ENCODE measurements around the gene ITPR1.

Gene ITPR1

DNA sequence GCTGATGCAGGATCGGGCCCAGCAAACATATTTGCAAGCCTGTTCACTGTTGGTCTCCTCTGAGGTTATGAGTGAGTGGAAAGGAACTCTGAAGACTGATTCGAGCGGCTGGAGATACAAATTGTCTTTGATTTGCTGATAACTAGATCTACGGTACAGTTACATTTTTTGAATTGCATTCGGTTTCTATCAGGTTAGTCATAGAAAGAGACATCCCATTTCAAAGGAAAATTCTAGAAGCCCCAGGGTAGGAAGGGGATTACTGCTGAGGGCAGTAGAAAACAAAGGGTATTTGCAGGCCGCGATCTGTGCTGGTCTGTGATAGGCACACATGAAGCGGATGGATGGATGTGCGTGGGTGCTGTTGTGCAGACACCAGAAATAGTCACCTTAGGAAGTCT lies 228.4 kb downstream of the ITPR1 start:
- no peak overlapping the region for H3K4me3 ChIP-seq (ENCODE audit: low read depth, low read length)
- DNase-seq (ENCODE audit: low read depth, low spot score): peak; percentile 94
- in situ Hi-C loops (cut with HindIII; ENCODE audit: low sequenced_read_pairs): loop anchor here (25.0 kb wide), 1 partner anchor 266 kb away; the partner anchor contains the start of gene BHLHE40
- TF ChIP-seq, protein P1, sequence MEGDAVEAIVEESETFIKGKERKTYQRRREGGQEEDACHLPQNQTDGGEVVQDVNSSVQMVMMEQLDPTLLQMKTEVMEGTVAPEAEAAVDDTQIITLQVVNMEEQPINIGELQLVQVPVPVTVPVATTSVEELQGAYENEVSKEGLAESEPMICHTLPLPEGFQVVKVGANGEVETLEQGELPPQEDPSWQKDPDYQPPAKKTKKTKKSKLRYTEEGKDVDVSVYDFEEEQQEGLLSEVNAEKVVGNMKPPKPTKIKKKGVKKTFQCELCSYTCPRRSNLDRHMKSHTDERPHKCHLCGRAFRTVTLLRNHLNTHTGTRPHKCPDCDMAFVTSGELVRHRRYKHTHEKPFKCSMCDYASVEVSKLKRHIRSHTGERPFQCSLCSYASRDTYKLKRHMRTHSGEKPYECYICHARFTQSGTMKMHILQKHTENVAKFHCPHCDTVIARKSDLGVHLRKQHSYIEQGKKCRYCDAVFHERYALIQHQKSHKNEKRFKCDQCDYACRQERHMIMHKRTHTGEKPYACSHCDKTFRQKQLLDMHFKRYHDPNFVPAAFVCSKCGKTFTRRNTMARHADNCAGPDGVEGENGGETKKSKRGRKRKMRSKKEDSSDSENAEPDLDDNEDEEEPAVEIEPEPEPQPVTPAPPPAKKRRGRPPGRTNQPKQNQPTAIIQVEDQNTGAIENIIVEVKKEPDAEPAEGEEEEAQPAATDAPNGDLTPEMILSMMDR (IDR thresholded peaks at IDR 0.05; ENCODE audit: low read depth, low read length): no peak

DNA sequence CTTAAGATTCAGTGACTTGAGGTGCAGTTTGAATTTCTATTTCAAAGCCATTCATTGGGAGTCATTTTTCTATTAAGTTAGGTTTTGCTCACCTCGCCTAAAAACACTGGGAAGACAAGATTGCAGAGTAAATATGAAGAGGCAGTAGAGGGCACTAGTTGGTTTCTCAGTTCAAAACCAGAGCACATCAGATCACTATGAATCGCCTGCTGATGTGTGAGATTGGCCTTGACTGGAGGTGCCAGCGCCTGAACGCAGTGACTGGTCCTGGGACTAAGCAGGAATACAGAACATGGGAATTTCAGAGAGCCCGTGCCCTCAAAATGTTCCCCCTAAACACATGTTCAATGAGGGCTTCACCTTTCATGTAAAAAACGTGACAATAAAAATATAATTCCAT lies 229.0 kb downstream of the ITPR1 start:
- DNase-seq (ENCODE audit: low read depth, low spot score): peak; percentile 81
- H3K4me3 ChIP-seq (ENCODE audit: low read depth, low read length): no peak overlapping the region
- TF ChIP-seq, protein P1 (IDR thresholded peaks at IDR 0.05; ENCODE audit: low read depth, low read length): peak; percentile 48
- in situ Hi-C loops (cut with HindIII; ENCODE audit: low sequenced_read_pairs): loop anchor here (25.0 kb wide), 1 partner anchor 265 kb away; the partner anchor contains the start of gene BHLHE40

DNA sequence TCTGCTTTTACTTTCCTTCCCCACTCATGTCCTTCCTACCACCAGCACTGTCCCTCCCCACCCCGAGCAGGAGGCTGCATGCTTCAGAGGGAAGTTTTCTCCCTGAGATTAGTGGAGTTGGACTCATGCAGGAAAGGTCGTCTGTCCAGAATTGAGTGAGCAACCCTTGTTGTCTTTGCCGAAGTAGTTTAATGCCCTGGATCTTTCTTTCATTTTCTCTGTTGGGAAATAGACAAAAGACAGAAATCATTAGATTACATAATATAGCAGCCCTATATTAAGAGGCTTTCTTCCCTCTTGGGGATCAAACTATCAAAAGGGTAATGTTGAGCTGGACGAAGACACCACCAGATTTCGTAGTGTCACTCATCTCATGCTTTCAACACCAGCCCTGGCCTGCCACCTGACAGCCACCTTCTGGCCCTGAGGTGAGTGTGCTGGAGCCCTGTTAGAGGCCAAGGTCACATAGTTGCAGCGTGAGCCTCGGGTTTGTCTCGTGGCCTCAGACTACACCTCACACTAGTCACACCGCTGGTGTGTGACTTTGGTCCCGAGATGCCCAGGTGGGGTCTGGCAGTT lies 231.0 kb downstream of the ITPR1 start:
- H3K4me3 ChIP-seq (ENCODE audit: low read depth, low read length): no peak overlapping the region
- in situ Hi-C loops (cut with HindIII; ENCODE audit: low sequenced_read_pairs): loop anchor here (25.0 kb wide), 1 partner anchor 263 kb away; the partner anchor contains the start of gene BHLHE40
- TF ChIP-seq, protein P1 (IDR thresholded peaks at IDR 0.05; ENCODE audit: low read depth, low read length): no peak
- no peak for DNase-seq (ENCODE audit: low read depth, low spot score)

DNA sequence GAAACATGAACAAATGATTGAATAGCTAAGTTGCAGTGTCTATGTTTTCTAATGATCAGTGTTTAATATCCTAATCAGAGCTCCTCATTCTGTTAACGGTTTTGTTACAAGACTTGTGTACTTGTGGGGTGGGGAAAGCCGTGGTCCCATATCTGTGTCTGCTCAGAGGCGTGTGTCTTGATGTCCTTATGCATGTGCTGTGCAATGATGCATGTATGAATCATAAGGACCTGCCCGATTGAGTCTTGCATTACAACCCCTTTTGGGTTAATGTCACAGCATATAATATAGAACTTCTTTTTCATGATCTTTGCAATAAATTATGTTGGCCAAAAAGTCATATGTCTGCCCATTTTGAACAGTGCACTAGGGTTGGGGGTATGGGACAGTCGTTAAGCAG lies 233.4 kb downstream of the ITPR1 start:
- in situ Hi-C loops (cut with HindIII; ENCODE audit: low sequenced_read_pairs): no loop called here
- no peak overlapping the region for H3K4me3 ChIP-seq (ENCODE audit: low read depth, low read length)
- DNase-seq (ENCODE audit: low read depth, low spot score): no peak
- TF ChIP-seq, protein P1 (IDR thresholded peaks at IDR 0.05; ENCODE audit: low read depth, low read length): no peak

DNA sequence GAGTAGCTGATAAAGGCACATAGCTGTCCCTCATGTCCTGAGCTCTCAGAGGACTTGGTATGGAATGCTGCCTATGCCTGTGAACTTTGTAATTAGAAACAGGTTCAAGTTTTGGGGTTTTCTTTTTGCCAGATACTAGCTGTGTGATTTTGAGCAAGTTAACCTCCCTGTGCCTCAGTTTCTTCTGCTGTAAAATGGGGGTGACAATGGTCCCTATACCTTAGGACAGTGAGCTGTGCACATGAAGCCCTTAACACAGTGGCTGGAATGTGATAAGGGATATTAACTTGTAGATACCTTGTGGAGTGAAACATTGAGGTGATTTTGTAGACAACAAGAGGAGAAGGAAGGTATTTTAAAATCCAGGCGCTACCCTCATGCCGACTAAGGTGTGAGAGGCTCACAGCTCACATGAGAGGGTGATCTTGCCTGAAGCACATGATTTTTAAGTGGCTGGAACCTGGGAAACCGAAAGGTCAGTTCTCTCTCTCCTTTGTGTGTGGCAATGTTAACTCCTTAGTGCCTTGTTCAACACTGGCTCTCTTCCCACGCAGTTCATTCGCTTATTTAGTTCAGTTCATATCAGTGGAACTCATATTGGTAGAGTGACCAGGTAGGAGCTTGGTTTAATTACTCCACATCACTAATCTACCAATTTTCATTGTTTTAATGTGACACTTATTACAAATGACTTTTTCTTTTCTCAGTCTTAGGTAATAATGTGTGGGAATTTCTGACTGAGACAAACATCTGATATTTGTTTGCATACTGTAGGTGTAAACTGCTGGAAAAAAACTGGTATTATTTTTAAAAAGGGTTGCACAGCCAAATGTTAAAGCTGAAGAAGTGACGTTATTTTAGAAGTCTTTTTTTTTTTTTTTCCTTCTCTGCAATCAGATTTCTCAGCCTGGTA lies 236.2 kb downstream of the ITPR1 start:
- no peak for DNase-seq (ENCODE audit: low read depth, low spot score)
- in situ Hi-C loops (cut with HindIII; ENCODE audit: low sequenced_read_pairs): no loop called here
- no peak overlapping the region for H3K4me3 ChIP-seq (ENCODE audit: low read depth, low read length)
- TF ChIP-seq, protein P1 (IDR thresholded peaks at IDR 0.05; ENCODE audit: low read depth, low read length): no peak

DNA sequence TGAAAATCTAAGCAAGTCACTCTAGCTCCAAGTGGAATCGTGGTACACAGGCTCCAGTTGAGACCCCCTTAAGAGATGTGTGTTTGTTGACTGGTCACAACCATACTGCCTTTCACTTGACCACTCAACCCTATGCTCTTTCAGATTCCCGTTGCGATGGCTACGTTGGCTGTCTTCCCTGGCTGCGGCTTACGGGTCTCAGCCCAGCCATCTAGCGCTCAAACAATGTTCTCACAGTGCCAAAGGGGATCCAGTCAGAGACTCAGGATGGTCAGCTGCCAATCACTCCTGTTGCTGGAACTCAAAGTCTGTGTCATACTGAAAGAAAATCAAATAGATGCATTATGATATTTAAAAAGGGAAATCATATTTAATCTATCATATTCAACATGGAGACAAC lies 237.6 kb downstream of the ITPR1 start:
- DNase-seq (ENCODE audit: low read depth, low spot score): peak; percentile 70
- in situ Hi-C loops (cut with HindIII; ENCODE audit: low sequenced_read_pairs): no loop called here
- H3K4me3 ChIP-seq (ENCODE audit: low read depth, low read length): no peak overlapping the region
- TF ChIP-seq, protein P1 (IDR thresholded peaks at IDR 0.05; ENCODE audit: low read depth, low read length): no peak
